Mesothelial cell of epicardium (in vitro differentiated cells): Measurements from ENCODE around the gene DDX25. TPM values are rescaled to one million over a fixed set of nuclear protein-coding genes. Genes with fewer than 3 reads are reported as not detected.

Experiments
- DNase-seq, 2 experiments: peaks; one replicate each; pipeline ENCODE4 v3.0.0; 2021; ENCODE audit warnings: low spot score in 2 of 2; ENCODE audit not compliant: unreplicated experiment in 2 of 2
- H3K27ac Mint-ChIP-seq: 2 replicates; pipeline ENCODE4 v1.8.0; 2021; ENCODE audit warnings: mixed read lengths
- H3K27me3 Mint-ChIP-seq: 2 replicates; pipeline ENCODE4 v1.8.0; 2021; ENCODE audit warnings: low read depth, mixed read lengths
- H3K36me3 Mint-ChIP-seq: 2 replicates; pipeline ENCODE4 v1.8.0; 2021; ENCODE audit warnings: mixed read lengths
- H3K4me1 Mint-ChIP-seq: 2 replicates; pipeline ENCODE4 v1.8.0; 2021; ENCODE audit warnings: mixed read lengths
- H3K4me3 Mint-ChIP-seq: 2 replicates; pipeline ENCODE4 v1.8.0; 2021; ENCODE audit warnings: mild to moderate bottlenecking, moderate library complexity, mixed read lengths
- H3K9me3 Mint-ChIP-seq: 2 replicates; pipeline ENCODE4 v1.8.0; 2021; ENCODE audit warnings: mixed read lengths
- total RNA-seq: library from RNA; stranded (reverse); gene quantifications from 3 replicates; pipeline ENCODE4 v1.2.1, GENCODE V29; 2021
- TF ChIP-seq, protein P1 (sequence below): fragments of 200-600 bp; sonication (generic); IDR thresholded peaks from one replicate; pipeline ENCODE4 v1.5.0; 2021; ENCODE audit warnings: antibody characterized with exemption; ENCODE audit not compliant: unreplicated experiment

Gene DDX25
- total RNA-seq, 1 donor from 2014 or later: 0.98 TPM

DNA sequence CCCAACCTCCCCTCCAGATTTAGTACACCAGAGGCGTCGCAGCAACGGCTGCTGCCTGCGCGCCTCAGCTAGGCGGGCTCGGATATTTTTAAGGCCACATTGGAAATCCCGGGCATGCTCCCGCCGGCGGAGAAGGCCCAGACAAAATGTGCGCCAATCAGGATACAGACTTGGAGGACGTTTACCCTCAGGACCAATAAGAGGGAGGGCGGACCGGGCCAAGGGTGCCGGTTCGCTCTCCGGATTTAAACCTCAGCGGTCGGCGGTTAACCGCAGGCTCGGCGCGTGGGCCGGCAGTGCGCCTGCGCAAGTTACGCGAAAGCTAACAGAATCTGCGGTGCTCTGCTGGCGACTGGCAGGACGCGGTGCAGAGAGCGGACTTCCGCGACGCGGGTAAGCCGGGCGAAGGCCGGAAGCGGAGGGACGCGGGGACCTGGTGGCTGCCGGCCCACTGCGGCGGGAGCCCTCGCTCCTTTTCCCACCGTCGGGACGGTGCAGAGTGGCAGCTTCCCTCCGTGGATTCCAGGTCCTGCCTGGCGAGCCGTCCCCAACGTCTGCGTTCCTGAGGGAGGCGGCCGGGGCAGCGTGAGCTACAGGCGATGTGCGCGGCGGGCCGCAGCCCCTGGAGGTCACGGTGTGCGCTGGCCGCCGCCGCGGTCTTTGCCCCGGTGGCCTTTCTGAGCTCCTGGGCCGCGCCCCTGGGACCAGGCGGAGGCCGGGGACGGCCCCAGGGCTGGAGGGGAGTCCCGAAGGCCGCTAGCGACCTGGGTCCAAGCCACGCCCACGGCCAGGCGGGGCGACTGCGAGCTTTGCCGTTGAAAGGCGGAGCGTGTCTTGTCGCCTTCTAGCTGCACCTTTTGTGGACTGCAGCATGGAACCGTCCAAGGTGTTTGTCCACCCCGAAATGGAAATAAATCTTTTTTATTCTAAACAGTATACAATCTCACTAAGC, 16.7 kb upstream of the DDX25 start, which contains the start of gene HYLS1:
Gene HYLS1 (plus strand): TSS at position 296 of the 952 bp plus-strand sequence. CDS start 11,701 bp downstream, outside the sequence.
- Mint-ChIP-seq H3K4me3 (peak within 1 kb of the TSS; percentile 79), H3K27ac (peak within 1 kb of the TSS; percentile 67), H3K9me3 (no peaks in the 10 kb centered on the region), H3K4me1 (peaks cover 9% of the 10 kb centered on the region), H3K27me3 (no peaks in the 10 kb centered on the region), H3K36me3 (no peaks in the 10 kb centered on the region)
- DNase-seq: peak; percentile 66 to 86
- TF ChIP-seq, protein P1, sequence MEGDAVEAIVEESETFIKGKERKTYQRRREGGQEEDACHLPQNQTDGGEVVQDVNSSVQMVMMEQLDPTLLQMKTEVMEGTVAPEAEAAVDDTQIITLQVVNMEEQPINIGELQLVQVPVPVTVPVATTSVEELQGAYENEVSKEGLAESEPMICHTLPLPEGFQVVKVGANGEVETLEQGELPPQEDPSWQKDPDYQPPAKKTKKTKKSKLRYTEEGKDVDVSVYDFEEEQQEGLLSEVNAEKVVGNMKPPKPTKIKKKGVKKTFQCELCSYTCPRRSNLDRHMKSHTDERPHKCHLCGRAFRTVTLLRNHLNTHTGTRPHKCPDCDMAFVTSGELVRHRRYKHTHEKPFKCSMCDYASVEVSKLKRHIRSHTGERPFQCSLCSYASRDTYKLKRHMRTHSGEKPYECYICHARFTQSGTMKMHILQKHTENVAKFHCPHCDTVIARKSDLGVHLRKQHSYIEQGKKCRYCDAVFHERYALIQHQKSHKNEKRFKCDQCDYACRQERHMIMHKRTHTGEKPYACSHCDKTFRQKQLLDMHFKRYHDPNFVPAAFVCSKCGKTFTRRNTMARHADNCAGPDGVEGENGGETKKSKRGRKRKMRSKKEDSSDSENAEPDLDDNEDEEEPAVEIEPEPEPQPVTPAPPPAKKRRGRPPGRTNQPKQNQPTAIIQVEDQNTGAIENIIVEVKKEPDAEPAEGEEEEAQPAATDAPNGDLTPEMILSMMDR: no peak

DNA sequence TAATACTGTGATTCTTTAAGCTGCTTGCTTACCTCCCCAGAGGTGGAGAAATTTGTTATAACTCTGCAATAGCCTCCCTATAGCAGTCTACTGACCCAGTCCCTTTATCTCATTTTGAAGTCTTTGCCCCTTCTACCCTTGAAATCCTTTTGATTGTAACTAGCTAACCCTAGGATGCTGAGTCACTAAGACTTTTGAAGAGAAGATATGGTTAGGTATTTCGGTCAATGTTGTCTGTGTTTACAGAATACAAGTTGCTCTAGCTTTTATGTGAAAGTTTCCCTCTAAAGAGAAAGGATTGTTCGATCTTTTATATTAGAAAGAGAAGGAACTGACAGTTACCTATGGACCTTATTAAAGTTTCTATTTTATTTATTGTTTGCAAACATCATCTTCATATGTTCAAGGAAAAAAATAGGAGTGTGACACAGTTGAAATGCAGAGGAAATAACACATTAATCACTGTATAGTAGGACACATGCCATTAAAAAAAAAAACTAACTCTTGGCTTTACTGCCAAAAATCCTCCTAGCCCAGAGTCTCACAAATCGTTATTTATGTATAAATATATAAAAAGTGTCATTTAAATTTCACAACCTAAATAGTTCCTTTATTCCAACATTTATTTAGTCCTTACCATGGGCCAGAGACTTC, 13.7 kb upstream of the DDX25 start:
- no peak overlapping the region for H3K4me3 Mint-ChIP-seq
- TF ChIP-seq, protein P1: no peak
- no peaks in the 10 kb centered on the region for H3K27me3 Mint-ChIP-seq
- H3K4me1 Mint-ChIP-seq: peaks cover 9% of the 10 kb centered on the region
- no peak overlapping the region for H3K27ac Mint-ChIP-seq
- H3K36me3 Mint-ChIP-seq: peaks cover 13% of the 10 kb centered on the region
- H3K9me3 Mint-ChIP-seq: no peaks in the 10 kb centered on the region
- no peak for DNase-seq

- Mint-ChIP-seq H3K27ac (no peak overlapping the region), H3K9me3 (no peaks in the 10 kb centered on the region), H3K36me3 (peaks cover 13% of the 10 kb centered on the region), H3K4me3 (no peak overlapping the region), H3K4me1 (peaks cover 9% of the 10 kb centered on the region), H3K27me3 (no peaks in the 10 kb centered on the region)
- TF ChIP-seq, protein P1: no peak
- no peak for DNase-seq
These were observed 12.2 kb upstream of the DDX25 start for GRCh38 chr11:125892071-125892470.

DNA sequence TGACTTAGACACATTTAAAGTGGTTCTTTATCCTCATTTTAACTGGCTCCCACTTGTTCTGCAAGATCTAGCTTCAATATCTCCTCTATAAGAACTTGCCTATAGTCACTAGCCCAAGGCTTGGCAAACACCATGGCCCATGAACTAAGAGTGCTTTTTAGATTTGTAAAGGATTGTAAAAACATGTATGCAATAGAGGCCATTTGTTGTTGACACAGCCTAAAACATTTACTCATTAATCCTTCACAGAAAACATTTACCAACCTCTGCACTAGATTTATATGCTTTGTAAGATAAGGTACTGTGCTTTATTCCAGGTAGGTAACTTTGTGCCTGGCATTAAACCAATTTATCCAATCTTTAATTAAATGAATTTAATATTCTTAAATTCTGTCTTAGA, 11.3 kb upstream of the DDX25 start:
- no peak overlapping the region for H3K4me3 Mint-ChIP-seq
- no peak for DNase-seq
- H3K9me3 Mint-ChIP-seq: no peaks in the 10 kb centered on the region
- TF ChIP-seq, protein P1: no peak
- H3K4me1 Mint-ChIP-seq: peaks cover 7% of the 10 kb centered on the region
- no peaks in the 10 kb centered on the region for H3K27me3 Mint-ChIP-seq
- peaks cover 16% of the 10 kb centered on the region for H3K36me3 Mint-ChIP-seq
- no peak overlapping the region for H3K27ac Mint-ChIP-seq

- H3K27me3 Mint-ChIP-seq: peaks cover 32% of the 10 kb centered on the region
- DNase-seq: no peak
- H3K4me1 Mint-ChIP-seq: peaks cover 19% of the 10 kb centered on the region
- H3K27ac Mint-ChIP-seq: peak overlapping the region; percentile 74
- peaks cover 15% of the 10 kb centered on the region for H3K36me3 Mint-ChIP-seq
- TF ChIP-seq, protein P1: no peak
- peak overlapping the region; percentile 61 for H3K4me3 Mint-ChIP-seq
- no peaks in the 10 kb centered on the region for H3K9me3 Mint-ChIP-seq
These were observed 2.4 kb upstream of the DDX25 start for GRCh38 chr11:125901872-125902271.
